IMR-90 (cell line): Measurements from ENCODE around the gene CAVIN4. TPM values are rescaled to one million over a fixed set of nuclear protein-coding genes. Genes with fewer than 3 reads are reported as not detected.

Source experiments
- ATAC-seq: fragments of 200-7000 bp; cut with Tn5 transposase; 2 replicates; pipeline ENCODE4 v1.9.1; 2020; ENCODE audit warnings: low read depth, mild to moderate bottlenecking, moderate library complexity
- BruUV-seq: library from RNA; stranded (reverse); fragments of 400-500 nt; replicated peaks from 2 replicates; lab custom pipeline; 2021; lab: Mats Ljungman, UMichigan
- CTCF ChIA-PET: fragments of 300-600 bp; formaldehyde crosslinking; extraction: SDS; loops from one replicate; lab custom pipeline; 2021; ENCODE audit warnings: antibody characterized with exemption; lab: Yijun Ruan, JAX
- POLR2A ChIA-PET: fragments of 300-600 bp; sonication (Branson Sonifier 250); formaldehyde crosslinking; loops from one replicate; lab custom pipeline; 2022; ENCODE audit warnings: antibody characterized with exemption; ENCODE audit not compliant: unreplicated experiment; lab: Charles Lee
- DNase-seq: peaks from one replicate; pipeline ENCODE4 v3.0.0; 2013
- H2AFZ ChIP-seq: replicated peaks from 2 replicates; pipeline ENCODE3; 2013; ENCODE audit warnings: low read length, mild to moderate bottlenecking; ENCODE audit not compliant: poor library complexity
- H2AK5ac ChIP-seq: 2 replicates; pipeline ENCODE4 v1.6.1; 2013; ENCODE audit warnings: low read depth, low read length, inconsistent platforms
- H2AK9ac ChIP-seq: replicated peaks from 2 replicates; pipeline ENCODE3; 2013; ENCODE audit warnings: mild to moderate bottlenecking, low read depth, low read length, moderate library complexity; ENCODE audit not compliant: poor library complexity
- H2BK120ac ChIP-seq: 2 replicates; pipeline ENCODE4 v1.6.1; 2013; ENCODE audit warnings: low read depth, low read length, inconsistent platforms
- H2BK15ac ChIP-seq: 3 replicates; pipeline ENCODE4 v1.6.1; 2013; ENCODE audit warnings: low read depth, low read length, inconsistent platforms
- H2BK20ac ChIP-seq: 2 replicates; pipeline ENCODE4 v1.6.1; 2013; ENCODE audit warnings: low read depth, mild to moderate bottlenecking, inconsistent platforms, low read length, moderate library complexity
- H2BK5ac ChIP-seq: 2 replicates; pipeline ENCODE4 v1.6.1; 2013; ENCODE audit warnings: mild to moderate bottlenecking, low read depth, low read length, inconsistent platforms; ENCODE audit not compliant: poor library complexity, severe bottlenecking
- H3K14ac ChIP-seq: replicated peaks from 2 replicates; pipeline ENCODE4 v1.6.1; 2013; ENCODE audit warnings: low read depth, low read length, inconsistent platforms
- H3K18ac ChIP-seq: 2 replicates; pipeline ENCODE4 v1.6.1; 2013; ENCODE audit warnings: low read depth, low read length, control low read depth
- H3K23ac ChIP-seq: 2 replicates; pipeline ENCODE4 v1.6.1; 2013; ENCODE audit warnings: low read depth, low read length, inconsistent platforms
- H3K27ac ChIP-seq: 2 replicates; pipeline ENCODE4 v1.5.1; 2013; ENCODE audit warnings: mild to moderate bottlenecking, control low read depth, low read length; ENCODE audit not compliant: insufficient read depth
- H3K27me3 ChIP-seq: 2 replicates; pipeline ENCODE4 v1.6.1; 2013; ENCODE audit warnings: low read length; ENCODE audit not compliant: control insufficient read depth, insufficient read depth
- H3K36me3 ChIP-seq: 2 replicates; pipeline ENCODE4 v1.6.1; 2013; ENCODE audit warnings: low read length, mixed read lengths; ENCODE audit not compliant: control insufficient read depth, insufficient read depth
- H3K4ac ChIP-seq: 2 replicates; pipeline ENCODE4 v1.6.1; 2013; ENCODE audit warnings: low read depth, low read length, inconsistent platforms
- H3K4me1 ChIP-seq: 2 replicates; pipeline ENCODE4 v1.6.1; 2013; ENCODE audit warnings: low read length, mixed read lengths; ENCODE audit not compliant: control insufficient read depth, insufficient read depth
- H3K4me2 ChIP-seq: 2 replicates; pipeline ENCODE4 v1.6.1; 2013; ENCODE audit warnings: low read depth, mild to moderate bottlenecking, control low read depth, low read length, moderate library complexity
- H3K4me3 ChIP-seq: 2 replicates; pipeline ENCODE4 v1.5.1; 2013; ENCODE audit warnings: low read depth, mild to moderate bottlenecking, control low read depth, low read length, moderate library complexity; ENCODE audit not compliant: insufficient read depth
- H3K56ac ChIP-seq: 2 replicates; pipeline ENCODE4 v1.6.1; 2013; ENCODE audit warnings: low read length, inconsistent platforms; ENCODE audit not compliant: insufficient read depth; ENCODE audit errors: extremely low read depth
- H3K79me1 ChIP-seq, 2 experiments: 2 replicates each; pipeline ENCODE4 v1.6.1; 2013; ENCODE audit warnings: low read length in 2 of 2, inconsistent platforms in 1 of 2, low read depth in 1 of 2
- H3K9ac ChIP-seq: 2 replicates; pipeline ENCODE4 v1.6.1; 2013; ENCODE audit warnings: low read depth, low read length, control low read depth
- H3K9me1 ChIP-seq: 2 replicates; pipeline ENCODE4 v1.6.1; 2013; ENCODE audit warnings: low read length, inconsistent platforms; ENCODE audit not compliant: insufficient read depth
- H3K9me3 ChIP-seq: 2 replicates; pipeline ENCODE4 v1.6.1; 2013; ENCODE audit warnings: low read length; ENCODE audit not compliant: control insufficient read depth, insufficient read depth
- H4K20me1 ChIP-seq: 2 replicates; pipeline ENCODE4 v1.6.1; 2013; ENCODE audit warnings: low read length, inconsistent platforms; ENCODE audit not compliant: insufficient read depth
- H4K5ac ChIP-seq: 2 replicates; pipeline ENCODE4 v1.6.1; 2013; ENCODE audit warnings: mild to moderate bottlenecking, low read depth, low read length, control low read depth
- H4K8ac ChIP-seq, 2 experiments: 2 replicates each; pipeline ENCODE4 v1.6.1; 2013; ENCODE audit warnings: low read depth in 2 of 2, low read length in 2 of 2, control low read depth in 1 of 2, inconsistent platforms in 1 of 2
- H4K91ac ChIP-seq: 2 replicates; pipeline ENCODE4 v1.6.1; 2013; ENCODE audit warnings: low read depth, low read length, inconsistent platforms; ENCODE audit not compliant: insufficient read depth
- CEBPB ChIP-seq: IDR thresholded peaks from 2 replicates; pipeline ENCODE4 v1.6.1; 2012; ENCODE audit warnings: low read depth, low read length, improper control_type of control experiment
- CTCF ChIP-seq: conservative IDR thresholded peaks from 2 replicates; pipeline ENCODE4 v1.5.1; 2012; ENCODE audit warnings: mild to moderate bottlenecking, low read depth, low read length, improper control_type of control experiment
- FOS ChIP-seq: fragments of 150-350 bp; IDR thresholded peaks from 2 replicates; pipeline ENCODE4 v1.6.1; 2016; ENCODE audit warnings: low read depth, low read length
- RAD21 ChIP-seq: IDR thresholded peaks from 2 replicates; pipeline ENCODE4 v1.6.1; 2012; ENCODE audit warnings: low read length, improper control_type of control experiment
- RFX5 ChIP-seq: IDR thresholded peaks from 2 replicates; pipeline ENCODE4 v1.8.0; 2012; ENCODE audit warnings: low read depth, mild to moderate bottlenecking, low read length, moderate library complexity
- SMC3 ChIP-seq: fragments of 150-350 bp; IDR thresholded peaks from 2 replicates; pipeline ENCODE4 v1.6.1; 2016; ENCODE audit warnings: low read depth, mild to moderate bottlenecking, antibody characterized with exemption, low read length, moderate library complexity
- WGBS, 2 experiments: methylation state at CpG; one replicate each; pipeline versions ENCODE4 v1.1.5 to v1.1.7; 2013; ENCODE audit warnings: missing lambda C conversion rate in 2 of 2; ENCODE audit not compliant: insufficient read length in 1 of 2; ENCODE audit errors: extremely low coverage in 2 of 2; 5-methylcytosine and 5-hydroxymethylcytosine counted together
- dilution Hi-C: fragments of 300-500 bp; cut with HindIII; formaldehyde crosslinking; loops from one replicate; pipeline ENCODE4 v1.14.3; 2018; ENCODE audit warnings: low sequenced_read_pairs; ENCODE audit not compliant: unreplicated experiment
- in situ Hi-C: fragments of 300-500 bp; cut with MboI; formaldehyde crosslinking; loops from 3 replicates; pipeline ENCODE4 v1.14.3; 2019; ENCODE audit warnings: low sequenced_read_pairs, inconsistent platforms, mixed read lengths
- intact Hi-C: fragments of 100-400 bp; cut with micrococcal nuclease; formaldehyde crosslinking; loops from 2 replicates; pipeline ENCODE4 v1.10.0; 2022
- polyA plus RNA-seq, 3 experiments: library from polyadenylated mRNA; depleted of rRNA; stranded (reverse); fragments of >200 nt; gene quantifications; 2 replicates each; pipeline ENCODE4 v1.2.3, GENCODE V29; 2012; ENCODE audit warnings: low replicate concordance in 1 of 3
- total RNA-seq: library from RNA; depleted of rRNA; stranded (reverse); fragments of >200 nt; gene quantifications from 2 replicates; pipeline ENCODE4 v1.2.3, GENCODE V29; 2012

Gene CAVIN4
- total and polyA plus RNA-seq, 2 of the 4 experiments (the other 2 are of a cell fraction), result 2.2 to 2.6 TPM

DNA sequence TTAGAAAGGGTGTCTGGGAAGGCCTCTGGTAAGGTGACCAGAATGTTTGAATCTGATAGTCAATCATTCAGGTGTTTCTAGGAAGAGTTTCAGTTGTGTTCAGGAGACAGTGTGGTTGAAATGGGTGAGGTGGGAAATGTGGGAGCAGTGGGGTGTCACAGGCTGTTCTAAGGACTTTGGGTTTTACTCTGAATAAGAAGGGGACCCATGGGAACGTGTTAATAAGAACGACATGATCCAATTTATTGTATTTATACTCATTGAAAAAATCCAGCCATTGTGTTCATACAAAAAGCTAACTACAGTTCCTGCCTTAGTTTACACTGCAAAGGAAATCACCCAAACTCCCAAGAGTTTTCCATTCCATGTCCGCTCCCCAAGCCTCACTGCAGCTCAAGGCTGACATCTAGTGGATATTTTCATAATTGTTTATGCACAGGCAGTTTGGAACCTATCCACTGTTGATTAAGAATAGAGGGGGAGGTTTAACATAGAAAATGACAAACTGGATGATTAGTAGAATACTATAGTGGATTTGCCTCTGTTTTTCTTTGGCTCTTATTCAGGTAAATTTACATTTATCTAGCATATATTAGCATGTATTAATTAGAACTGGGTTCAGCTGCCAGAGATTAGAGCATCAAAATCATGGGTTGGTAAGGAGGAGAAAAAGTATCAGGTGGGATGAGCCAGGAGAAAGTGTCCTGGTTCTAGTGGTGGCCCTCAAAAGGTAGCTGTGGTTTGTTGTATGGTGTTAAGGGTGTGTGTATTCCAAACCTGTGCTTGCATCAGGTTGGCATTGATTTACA is 17.7 kb downstream of the CAVIN4 start:
- Histone ChIP-seq H2AK9ac (no peak overlapping the region), H3K23ac (no peak overlapping the region), H3K4me2 (no peak overlapping the region), H3K4me1 (peaks cover 5% of the 10 kb centered on the region), H2BK15ac (no peak overlapping the region), H4K5ac (no peak overlapping the region), H2BK20ac (no peak overlapping the region), H3K27me3 (no peaks in the 10 kb centered on the region; the same call in 1 of the 2 replicates), H3K9me3 (no peaks in the 10 kb centered on the region), H3K36me3 (no peaks in the 10 kb centered on the region), H3K79me1 (peaks cover 0 to 4% of the 10 kb centered on the region in 2 experiments; a peak in 1 of 4 replicates), H2BK120ac (no peak overlapping the region), H4K20me1 (no peaks in the 10 kb centered on the region), H3K18ac (no peak overlapping the region), H2BK5ac (no peak overlapping the region), H4K8ac (peak overlapping the region in 1 of 2 experiments; percentile 14; a peak in 1 of 4 replicates), H3K56ac (no peak overlapping the region), H2AK5ac (peak overlapping the region; percentile 40; the same call in 1 of the 2 replicates), H3K9ac (no peak overlapping the region), H3K4ac (peak overlapping the region; percentile 35; the same call in 1 of the 2 replicates), H3K4me3 (no peak overlapping the region), H2AFZ (no peak overlapping the region), H3K27ac (no peak overlapping the region), H3K9me1 (peaks cover 8% of the 10 kb centered on the region), H4K91ac (no peak overlapping the region), H3K14ac (no peak overlapping the region)
- CTCF ChIA-PET, result interaction anchor here (0.7 to 1.0 kb wide), 2 partner anchors 266 to 274 kb away, joined by 3 read pairs; no protein-coding TSS in a partner anchor
- intact Hi-C loops, result loop anchor here (1.0 to 10.0 kb wide), 12 partner anchors 123 to 1411 kb away; partner anchors contain the start of genes ERP44, INVS, NR4A3 and TMEFF1
- DNase-seq (peak; percentile 70), ATAC-seq (peak; percentile 67)
- no TSS peak for BruUV-seq
- in situ Hi-C loops, result loop anchor here (25.0 kb wide), 2 partner anchors 558 to 1408 kb away; no protein-coding TSS in a partner anchor
- dilution Hi-C loops, result no loop called here
- POLR2A ChIA-PET, result no interaction called here
- WGBS, 2 experiments, result 40% methylated on average over 1 of the region's 3 CpGs; no CpG with 5 or more reads in 1 of the 2 experiments
- TF ChIP-seq CTCF (peak; percentile 95), CEBPB (no peak), RFX5 (no peak), SMC3 (peak; percentile 95), RAD21 (peak; percentile 99), FOS (no peak)
